ENCODE measurements around the gene FXYD6.

DNA sequence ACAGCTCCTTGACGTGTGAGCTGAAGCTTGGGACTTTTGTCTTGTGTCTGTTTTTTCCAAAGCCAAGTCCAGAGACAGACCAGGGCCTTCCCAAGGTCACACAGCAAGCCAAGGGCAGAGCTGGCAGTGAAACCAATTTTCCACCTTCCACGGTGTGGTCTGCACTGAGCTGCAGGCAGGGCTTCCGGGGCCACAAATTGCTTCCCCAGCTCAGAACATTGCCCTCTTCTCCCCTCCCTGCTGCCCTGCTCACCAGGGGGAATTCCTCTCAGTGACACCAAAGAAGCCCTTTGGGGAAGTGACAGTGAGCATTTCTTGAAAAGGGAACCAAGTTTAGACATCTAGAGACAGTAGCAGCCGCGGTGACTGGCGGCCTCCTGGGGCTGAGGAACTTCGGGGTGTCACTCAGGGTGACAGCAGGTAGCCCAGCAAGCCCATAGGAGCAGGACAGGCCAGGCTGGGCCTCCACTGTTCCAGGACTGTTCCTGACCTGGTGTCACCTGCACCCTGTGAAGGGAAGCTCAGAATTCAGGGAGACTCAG is 61.1 kb downstream of the FXYD6 start:
- no peak for TF ChIP-seq CTCF (IDR thresholded peaks at IDR 0.05)
- TF ChIP-seq, protein P1, sequence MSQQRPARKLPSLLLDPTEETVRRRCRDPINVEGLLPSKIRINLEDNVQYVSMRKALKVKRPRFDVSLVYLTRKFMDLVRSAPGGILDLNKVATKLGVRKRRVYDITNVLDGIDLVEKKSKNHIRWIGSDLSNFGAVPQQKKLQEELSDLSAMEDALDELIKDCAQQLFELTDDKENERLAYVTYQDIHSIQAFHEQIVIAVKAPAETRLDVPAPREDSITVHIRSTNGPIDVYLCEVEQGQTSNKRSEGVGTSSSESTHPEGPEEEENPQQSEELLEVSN (IDR thresholded peaks at IDR 0.05; ENCODE audit: borderline replicate concordance, low read depth), result no peak
- TF ChIP-seq EP300 (IDR thresholded peaks at IDR 0.05), result no peak
- TF ChIP-seq ZNF302 (CRISPR knock-in tag; IDR thresholded peaks at IDR 0.05), result no peak
- no peak for TF ChIP-seq POLR2A (IDR thresholded peaks at IDR 0.05; ENCODE audit: low read length)
- no peak for TF ChIP-seq ESRRA (IDR thresholded peaks at IDR 0.05; ENCODE audit: borderline replicate concordance, low read length)
- no peak for TF ChIP-seq JUNB (IDR thresholded peaks at IDR 0.05)
- no peak for TF ChIP-seq KDM5A (IDR thresholded peaks at IDR 0.05)
